ENCODE results near the gene SNRPB. TPM values are rescaled to one million over a fixed set of nuclear protein-coding genes. Genes with fewer than 3 reads are reported as not detected.
"Not testable (repeated sequence)": the region's sequence is repeated elsewhere in the genome, so short reads cannot be mapped to it uniquely, and the experiment has no call there.

SNRPB gene
- total and polyA plus RNA-seq, 4 donors, result 45.8 to 110 (median 82.1) TPM

- peaks cover 13% of the 10 kb centered on the region for H3K4me1 ChIP-seq (ENCODE audit: control insufficient read depth, insufficient read depth, low read length)
- H3K27me3 ChIP-seq (ENCODE audit: control insufficient read depth, insufficient read depth, low read length), result no peaks in the 10 kb centered on the region
- H3K27ac ChIP-seq (ENCODE audit: low read depth, low read length), result peak within 1 kb of the TSS; percentile 69
- H3K4me3 ChIP-seq (ENCODE audit: low read depth, low read length), result peak within 1 kb of the TSS; percentile 96
- 0% methylated on average over 53 of the region's 53 CpGs for WGBS (ENCODE audit: insufficient coverage)
- peak; percentile 73 to 97 (median 82) for DNase-seq (ENCODE audit: low read depth in 4 of 6, low spot score in 6 of 6)
- H3K9me3 ChIP-seq (ENCODE audit: control insufficient read depth, insufficient read depth, low read length), result no peaks in the 10 kb centered on the region
- H3K36me3 ChIP-seq (ENCODE audit: control insufficient read depth, insufficient read depth, low read length), result no peaks in the 10 kb centered on the region
Observed at GRCh38 chr20:2508631-2509467, 38.3 kb upstream of the SNRPB start, which contains the start of gene ZNF343. Gene ZNF343, minus strand, starts transcription at chr20:2508915. Its CDS starts 15,020 bp downstream, at chr20:2493895.

GRCh38 chr20:2507875-2508630 lies 37.5 kb upstream of the SNRPB start:
- Histone ChIP-seq H3K4me3 (ENCODE audit: low read depth, low read length) (peak overlapping the region; percentile 96), H3K4me1 (ENCODE audit: control insufficient read depth, insufficient read depth, low read length) (peaks cover 13% of the 10 kb centered on the region), H3K9me3 (ENCODE audit: control insufficient read depth, insufficient read depth, low read length) (no peaks in the 10 kb centered on the region), H3K27ac (ENCODE audit: low read depth, low read length) (no peak overlapping the region), H3K27me3 (ENCODE audit: control insufficient read depth, insufficient read depth, low read length) (no peaks in the 10 kb centered on the region), H3K36me3 (ENCODE audit: control insufficient read depth, insufficient read depth, low read length) (no peaks in the 10 kb centered on the region)
- WGBS (ENCODE audit: insufficient coverage), result 3% methylated on average over 18 of the region's 22 CpGs
- no peak for DNase-seq (ENCODE audit: low read depth in 4 of 6, low spot score in 6 of 6)

- Histone ChIP-seq H3K4me1 (ENCODE audit: control insufficient read depth, insufficient read depth, low read length) (peaks cover 13% of the 10 kb centered on the region), H3K9me3 (ENCODE audit: control insufficient read depth, insufficient read depth, low read length) (no peaks in the 10 kb centered on the region), H3K4me3 (ENCODE audit: low read depth, low read length) (peak overlapping the region; percentile 96), H3K27me3 (ENCODE audit: control insufficient read depth, insufficient read depth, low read length) (no peaks in the 10 kb centered on the region), H3K27ac (ENCODE audit: low read depth, low read length) (no peak overlapping the region), H3K36me3 (ENCODE audit: control insufficient read depth, insufficient read depth, low read length) (no peaks in the 10 kb centered on the region)
- no CpG with 5 or more reads among the region's 5 CpGs for WGBS (ENCODE audit: insufficient coverage)
- DNase-seq (ENCODE audit: low read depth in 4 of 6, low spot score in 6 of 6), result no peak
Observed at GRCh38 chr20:2507464-2507863, 36.9 kb upstream of the SNRPB start.

- peaks cover 13% of the 10 kb centered on the region for H3K4me1 ChIP-seq (ENCODE audit: control insufficient read depth, insufficient read depth, low read length)
- not testable (repeated sequence) for DNase-seq (ENCODE audit: low read depth in 4 of 6, low spot score in 6 of 6); H3K9me3 ChIP-seq (ENCODE audit: control insufficient read depth, insufficient read depth, low read length); H3K27ac ChIP-seq (ENCODE audit: low read depth, low read length); H3K36me3 ChIP-seq (ENCODE audit: control insufficient read depth, insufficient read depth, low read length); H3K4me3 ChIP-seq (ENCODE audit: low read depth, low read length); H3K27me3 ChIP-seq (ENCODE audit: control insufficient read depth, insufficient read depth, low read length)
- WGBS (ENCODE audit: insufficient coverage), result no CpG with 5 or more reads among the region's 5 CpGs
Observed at GRCh38 chr20:2506426-2506825, 35.8 kb upstream of the SNRPB start.

GRCh38 chr20:2504803-2505202 lies 34.2 kb upstream of the SNRPB start:
- not testable (repeated sequence) for H3K27me3 ChIP-seq (ENCODE audit: control insufficient read depth, insufficient read depth, low read length); H3K9me3 ChIP-seq (ENCODE audit: control insufficient read depth, insufficient read depth, low read length); H3K36me3 ChIP-seq (ENCODE audit: control insufficient read depth, insufficient read depth, low read length); H3K27ac ChIP-seq (ENCODE audit: low read depth, low read length); H3K4me3 ChIP-seq (ENCODE audit: low read depth, low read length); DNase-seq (ENCODE audit: low read depth in 4 of 6, low spot score in 6 of 6)
- WGBS (ENCODE audit: insufficient coverage), result no CpG with 5 or more reads among the region's 2 CpGs
- H3K4me1 ChIP-seq (ENCODE audit: control insufficient read depth, insufficient read depth, low read length), result peaks cover 13% of the 10 kb centered on the region

GRCh38 chr20:2502808-2503384 lies 32.3 kb upstream of the SNRPB start:
- H3K27me3 ChIP-seq (ENCODE audit: control insufficient read depth, insufficient read depth, low read length); DNase-seq (ENCODE audit: low read depth in 4 of 6, low spot score in 6 of 6); H3K27ac ChIP-seq (ENCODE audit: low read depth, low read length); H3K9me3 ChIP-seq (ENCODE audit: control insufficient read depth, insufficient read depth, low read length); H3K4me1 ChIP-seq (ENCODE audit: control insufficient read depth, insufficient read depth, low read length); H3K4me3 ChIP-seq (ENCODE audit: low read depth, low read length): not testable (repeated sequence)
- no CpG with 5 or more reads among the region's 2 CpGs for WGBS (ENCODE audit: insufficient coverage)
- H3K36me3 ChIP-seq (ENCODE audit: control insufficient read depth, insufficient read depth, low read length), result peaks cover 20% of the 10 kb centered on the region

GRCh38 chr20:2485661-2486060 lies 15.1 kb upstream of the SNRPB start:
- H3K9me3 ChIP-seq (ENCODE audit: control insufficient read depth, insufficient read depth, low read length), result no peaks in the 10 kb centered on the region
- no peaks in the 10 kb centered on the region for H3K4me1 ChIP-seq (ENCODE audit: control insufficient read depth, insufficient read depth, low read length)
- H3K27ac ChIP-seq (ENCODE audit: low read depth, low read length), result no peak overlapping the region
- no peak overlapping the region for H3K4me3 ChIP-seq (ENCODE audit: low read depth, low read length)
- 69% methylated on average over 3 of the region's 4 CpGs for WGBS (ENCODE audit: insufficient coverage)
- H3K27me3 ChIP-seq (ENCODE audit: control insufficient read depth, insufficient read depth, low read length), result no peaks in the 10 kb centered on the region
- no peak for DNase-seq (ENCODE audit: low read depth in 4 of 6, low spot score in 6 of 6)
- H3K36me3 ChIP-seq (ENCODE audit: control insufficient read depth, insufficient read depth, low read length), result peaks cover 28% of the 10 kb centered on the region

- Histone ChIP-seq H3K27me3 (ENCODE audit: control insufficient read depth, insufficient read depth, low read length) (no peaks in the 10 kb centered on the region), H3K4me3 (ENCODE audit: low read depth, low read length) (no peak overlapping the region), H3K36me3 (ENCODE audit: control insufficient read depth, insufficient read depth, low read length) (peaks cover 23% of the 10 kb centered on the region), H3K27ac (ENCODE audit: low read depth, low read length) (no peak overlapping the region), H3K9me3 (ENCODE audit: control insufficient read depth, insufficient read depth, low read length) (no peaks in the 10 kb centered on the region), H3K4me1 (ENCODE audit: control insufficient read depth, insufficient read depth, low read length) (no peaks in the 10 kb centered on the region)
- no peak for DNase-seq (ENCODE audit: low read depth in 4 of 6, low spot score in 6 of 6)
- WGBS (ENCODE audit: insufficient coverage), result 88% methylated on average over 1 of the region's 2 CpGs
Observed at GRCh38 chr20:2485080-2485479, 14.5 kb upstream of the SNRPB start.

GRCh38 chr20:2483504-2483903 lies 12.9 kb upstream of the SNRPB start:
- Histone ChIP-seq H3K9me3 (ENCODE audit: control insufficient read depth, insufficient read depth, low read length) (no peaks in the 10 kb centered on the region), H3K4me1 (ENCODE audit: control insufficient read depth, insufficient read depth, low read length) (no peaks in the 10 kb centered on the region), H3K36me3 (ENCODE audit: control insufficient read depth, insufficient read depth, low read length) (peaks cover 26% of the 10 kb centered on the region), H3K27me3 (ENCODE audit: control insufficient read depth, insufficient read depth, low read length) (no peaks in the 10 kb centered on the region), H3K27ac (ENCODE audit: low read depth, low read length) (no peak overlapping the region), H3K4me3 (ENCODE audit: low read depth, low read length) (no peak overlapping the region)
- DNase-seq (ENCODE audit: low read depth in 4 of 6, low spot score in 6 of 6), result no peak
- 100% methylated on average over 1 of the region's 12 CpGs for WGBS (ENCODE audit: insufficient coverage)
